KG1 (cell line): ENCODE measurements around the gene NUDT4.
A peak's percentile ranks its signal among the peaks of the same experiment; 100 is the strongest.
"Not testable (repeated sequence)": the region's sequence is repeated elsewhere in the genome, so short reads cannot be mapped to it uniquely, and the experiment has no call there.

Experiments
- DNase-seq: peaks from one replicate; lab custom pipeline; 2025; lab: John Stamatoyannopoulos, UW

The NUDT4 gene

GRCh38 chr12:93368766-93369165, 9.0 kb upstream of the NUDT4 start:
- no peak for DNase-seq

GRCh38 chr12:93369505-93369904, 8.2 kb upstream of the NUDT4 start:
- DNase-seq = no peak

- DNase-seq = no peak
Measured at GRCh38 chr12:93370947-93371346, 6.8 kb upstream of the NUDT4 start.

- no peak for DNase-seq
Measured at GRCh38 chr12:93373961-93374656, 3.6 kb upstream of the NUDT4 start.

GRCh38 chr12:93375906-93376305, 1.8 kb upstream of the NUDT4 start:
- no peak for DNase-seq

- no peak for DNase-seq
Measured at GRCh38 chr12:93376436-93377251, 1.1 kb upstream of the NUDT4 start.

- peak; percentile 62 for DNase-seq
Measured at GRCh38 chr12:93378196-93378997, 672 bp downstream of the NUDT4 start.

- peak; percentile 63 for DNase-seq
Measured at GRCh38 chr12:93378998-93379325, 1.2 kb downstream of the NUDT4 start.

- peak; percentile 63 for DNase-seq
Measured at GRCh38 chr12:93379326-93379980, 1.7 kb downstream of the NUDT4 start.

GRCh38 chr12:93379981-93380361, 2.2 kb downstream of the NUDT4 start:
- DNase-seq = no peak

GRCh38 chr12:93380480-93381121, 2.9 kb downstream of the NUDT4 start:
- no peak for DNase-seq

- DNase-seq = no peak
Measured at GRCh38 chr12:93381161-93381975, 3.6 kb downstream of the NUDT4 start.

GRCh38 chr12:93381976-93382437, 4.3 kb downstream of the NUDT4 start:
- not testable (repeated sequence) for DNase-seq

GRCh38 chr12:93387780-93388179, 10.1 kb downstream of the NUDT4 start:
- no peak for DNase-seq

GRCh38 chr12:93390031-93390430, 12.3 kb downstream of the NUDT4 start:
- no peak for DNase-seq

- no peak for DNase-seq
Measured at GRCh38 chr12:93390549-93391297, 13.0 kb downstream of the NUDT4 start.

GRCh38 chr12:93393425-93393824, 15.7 kb downstream of the NUDT4 start:
- no peak for DNase-seq

- no peak for DNase-seq
Measured at GRCh38 chr12:93397412-93397811, 19.7 kb downstream of the NUDT4 start.

- DNase-seq = not testable (repeated sequence)
Measured at GRCh38 chr12:93399183-93399863, 21.6 kb downstream of the NUDT4 start.
